ENCODE measurements around the gene KRT84.

- TF ChIP-seq CTCF (IDR thresholded peaks at IDR 0.05) (no peak), POLR2A (IDR thresholded peaks at IDR 0.05) (no peak), POLR2AphosphoS5 (IDR thresholded peaks at IDR 0.05) (no peak)
These were observed 23.2 kb downstream of the KRT84 start for GRCh38 chr12:52362118-52362726.
